GM13977 (cell line): Measurements from ENCODE around the gene KCNA10.

Experiments used
- DNase-seq: peaks from one replicate; pipeline ENCODE4 v3.0.0; 2012; ENCODE audit warnings: low spot score
- in situ Hi-C: fragments of 300-500 bp; cut with MboI; formaldehyde crosslinking; loops from one replicate; pipeline ENCODE4 v1.12.0; 2022; ENCODE audit warnings: low sequenced_read_pairs, low pct_unique_long_range_greater_than_20kb, mixed read lengths, inconsistent platforms; ENCODE audit not compliant: unreplicated experiment
- TF ChIP-seq, protein P1 (sequence below): IDR thresholded peaks from 2 replicates; pipeline ENCODE4 v1.5.1; 2012; ENCODE audit warnings: mild to moderate bottlenecking, control low read depth; ENCODE audit not compliant: insufficient read depth; ENCODE audit errors: extremely low read depth, missing control alignments

Gene KCNA10

DNA sequence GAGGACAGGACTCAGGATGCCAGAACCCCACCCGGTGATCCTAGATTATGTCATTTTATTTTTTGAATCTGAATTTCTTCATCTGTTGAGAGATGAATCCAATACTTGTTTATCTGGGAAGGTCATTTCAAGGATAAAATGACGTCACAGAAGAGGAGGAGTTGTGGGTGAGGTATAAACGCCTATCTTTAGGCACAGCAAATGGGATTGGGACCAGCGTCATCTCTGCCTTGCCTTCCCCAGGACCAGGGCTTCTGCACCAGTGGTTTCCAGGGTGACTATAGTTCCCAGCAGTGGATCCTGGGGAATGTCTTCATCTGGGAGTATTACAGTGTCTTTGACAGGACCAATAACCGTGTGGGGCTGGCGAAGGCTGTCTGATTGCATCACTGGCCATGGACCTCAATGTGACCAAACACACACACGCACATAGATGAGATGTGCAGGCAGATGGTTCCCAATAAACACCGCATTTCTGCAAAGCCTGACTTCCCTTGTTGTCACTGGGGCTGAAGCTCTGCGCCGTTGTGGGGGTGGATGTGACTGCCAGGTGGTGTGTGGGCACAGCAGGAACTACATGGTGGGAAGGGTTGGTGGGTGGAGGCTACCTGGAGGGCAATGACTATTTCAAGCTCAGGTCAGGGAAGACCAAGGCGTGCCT is 28.1 kb downstream of the KCNA10 start:
- no peak for DNase-seq
- TF ChIP-seq, protein P1, sequence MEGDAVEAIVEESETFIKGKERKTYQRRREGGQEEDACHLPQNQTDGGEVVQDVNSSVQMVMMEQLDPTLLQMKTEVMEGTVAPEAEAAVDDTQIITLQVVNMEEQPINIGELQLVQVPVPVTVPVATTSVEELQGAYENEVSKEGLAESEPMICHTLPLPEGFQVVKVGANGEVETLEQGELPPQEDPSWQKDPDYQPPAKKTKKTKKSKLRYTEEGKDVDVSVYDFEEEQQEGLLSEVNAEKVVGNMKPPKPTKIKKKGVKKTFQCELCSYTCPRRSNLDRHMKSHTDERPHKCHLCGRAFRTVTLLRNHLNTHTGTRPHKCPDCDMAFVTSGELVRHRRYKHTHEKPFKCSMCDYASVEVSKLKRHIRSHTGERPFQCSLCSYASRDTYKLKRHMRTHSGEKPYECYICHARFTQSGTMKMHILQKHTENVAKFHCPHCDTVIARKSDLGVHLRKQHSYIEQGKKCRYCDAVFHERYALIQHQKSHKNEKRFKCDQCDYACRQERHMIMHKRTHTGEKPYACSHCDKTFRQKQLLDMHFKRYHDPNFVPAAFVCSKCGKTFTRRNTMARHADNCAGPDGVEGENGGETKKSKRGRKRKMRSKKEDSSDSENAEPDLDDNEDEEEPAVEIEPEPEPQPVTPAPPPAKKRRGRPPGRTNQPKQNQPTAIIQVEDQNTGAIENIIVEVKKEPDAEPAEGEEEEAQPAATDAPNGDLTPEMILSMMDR, result no peak
- in situ Hi-C loops, result no loop called here

DNA sequence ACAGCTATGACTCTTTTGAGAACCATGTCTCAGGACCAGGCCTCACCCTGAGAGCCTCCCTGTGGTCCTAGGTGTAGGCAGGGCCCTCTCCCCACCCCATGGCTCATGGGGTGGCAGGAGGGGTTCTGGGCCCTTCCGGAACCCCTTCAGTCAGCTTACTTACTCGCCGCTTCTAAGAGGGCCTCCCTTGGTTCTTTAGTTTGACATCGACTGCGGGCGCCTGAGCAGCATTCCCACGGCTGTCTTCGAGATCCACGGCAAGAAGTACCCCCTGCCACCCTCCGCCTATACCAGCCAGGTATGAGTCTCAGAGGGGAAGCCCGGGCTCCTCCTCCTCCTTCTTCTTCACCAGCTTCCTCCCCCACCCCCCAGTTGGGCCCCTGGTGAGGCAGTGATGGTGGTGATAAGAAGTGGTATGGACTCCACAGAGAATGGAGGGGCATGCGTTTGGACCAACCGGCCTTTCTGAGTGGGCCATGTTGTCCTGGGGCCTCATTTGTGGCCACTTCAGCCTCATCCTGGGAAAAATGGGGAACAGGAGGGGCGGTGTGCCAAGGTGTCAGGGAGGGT is 28.9 kb downstream of the KCNA10 start:
- no peak for DNase-seq
- in situ Hi-C loops, result no loop called here
- TF ChIP-seq, protein P1, result no peak

DNA sequence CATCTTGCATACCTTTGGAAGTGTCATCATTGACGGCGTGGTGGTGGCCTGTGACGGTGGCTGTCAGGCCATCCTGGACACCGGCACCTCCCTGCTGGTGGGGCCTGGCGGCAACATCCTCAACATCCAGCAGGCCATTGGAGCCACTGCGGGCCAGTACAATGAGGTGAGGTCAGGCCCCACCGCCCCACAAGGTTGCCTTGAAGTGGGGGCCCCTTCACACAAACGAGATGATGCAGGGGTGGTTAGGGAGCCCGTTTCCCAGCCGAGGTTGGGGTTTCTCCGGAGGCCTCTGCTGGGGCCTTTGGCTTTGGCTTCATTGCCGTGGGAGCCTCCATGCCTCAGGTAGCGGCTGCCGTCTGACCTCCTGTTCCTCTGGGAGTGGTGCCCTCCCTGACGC is 29.6 kb downstream of the KCNA10 start:
- TF ChIP-seq, protein P1, result no peak
- in situ Hi-C loops, result no loop called here
- no peak for DNase-seq

DNA sequence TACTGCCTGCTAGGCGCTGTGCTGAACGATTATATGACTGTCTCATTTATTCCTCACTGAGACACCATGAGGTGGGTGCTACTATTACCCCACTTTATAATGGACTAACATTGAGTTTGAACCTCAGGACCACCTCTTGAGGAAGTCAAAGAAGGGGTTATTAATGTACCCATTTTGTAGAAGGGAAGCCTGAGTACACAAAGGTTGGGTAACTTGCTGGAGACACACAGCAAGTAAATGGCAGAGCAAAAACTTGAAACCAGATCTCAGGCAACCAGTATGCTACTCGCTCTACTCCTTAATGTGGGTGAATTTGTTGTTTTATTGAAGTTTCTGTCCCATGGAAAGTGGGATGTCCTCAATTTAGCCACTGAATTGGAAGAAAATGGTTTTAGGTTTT is 30.1 kb downstream of the KCNA10 start:
- no peak for DNase-seq
- in situ Hi-C loops, result no loop called here
- TF ChIP-seq, protein P1, result no peak

DNA sequence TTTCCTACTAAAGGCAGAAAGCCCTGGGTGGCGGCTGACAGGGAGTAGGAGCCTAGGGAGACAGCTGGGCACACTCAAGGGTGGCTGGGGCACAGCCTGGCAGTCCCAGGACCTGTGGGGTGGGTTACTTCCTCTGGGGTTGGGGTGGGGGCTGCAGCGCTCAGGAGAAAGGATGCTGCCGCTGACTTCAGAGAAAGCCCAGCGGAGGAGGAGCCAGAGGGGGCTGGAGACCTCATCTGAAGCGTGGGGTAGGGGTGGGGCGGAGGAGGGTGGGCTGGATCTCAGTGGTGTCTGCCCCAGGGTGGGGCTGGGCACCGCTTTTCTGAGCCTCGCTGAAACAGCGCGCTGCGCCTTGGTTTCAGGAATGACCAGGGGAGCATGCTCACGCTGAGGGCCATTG is 30.8 kb downstream of the KCNA10 start:
- DNase-seq, result no peak
- in situ Hi-C loops, result no loop called here
- TF ChIP-seq, protein P1, result no peak

DNA sequence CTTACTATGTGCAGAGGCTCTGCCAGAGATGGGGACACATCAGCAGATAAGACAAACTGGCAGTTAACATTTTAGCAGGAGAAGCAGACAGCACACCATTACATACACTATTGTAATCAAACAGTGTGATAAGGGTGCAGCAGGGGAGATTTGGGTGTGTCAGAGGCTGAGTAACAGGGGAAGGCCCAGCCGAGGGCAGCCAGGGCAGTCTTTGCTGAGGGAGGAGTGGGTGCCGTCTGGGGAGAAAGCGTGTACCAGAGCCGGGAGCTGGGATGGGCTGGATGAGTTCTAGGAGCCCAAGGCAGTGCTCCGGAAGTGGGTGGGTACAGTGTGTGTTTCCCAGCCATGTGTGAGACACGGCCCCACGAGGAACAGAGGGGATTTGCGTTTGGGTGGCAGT is 31.2 kb downstream of the KCNA10 start:
- DNase-seq, result no peak
- in situ Hi-C loops, result no loop called here
- TF ChIP-seq, protein P1, result no peak
